ENCODE results near the gene LRP8.

GRCh38 chr1:53272349-53272748 lies 55.5 kb downstream of the LRP8 start:
- TF ChIP-seq POLR2A (IDR thresholded peaks at IDR 0.05) (no peak), CTCF (IDR thresholded peaks at IDR 0.05) (no peak)
